ENCODE results near the gene SOS2. TPM values are rescaled to one million over a fixed set of nuclear protein-coding genes. Genes with fewer than 3 reads are reported as not detected.

The SOS2 gene
- total and polyA plus RNA-seq, 2 donors (not counting 1 experiment from before 2014, with no cell fraction given), result 9.6 to 51.0 TPM

- peaks cover 19 to 29% of the 10 kb centered on the region in 2 donors for H3K4me1 ChIP-seq (ENCODE audit: control insufficient read depth in 2 of 2, insufficient read depth in 2 of 2, low read length in 2 of 2)
- CTCF ChIA-PET, result interaction anchor here (1.0 to 10.1 kb wide), 4 partner anchors 103 to 253 kb away, joined by 3 to 182 read pairs (median 33); partner anchors contain the start of gene NEMF
- H3K36me3 ChIP-seq (replicated peaks in 1 of 2; ENCODE audit: control extremely low read depth in 1 of 2, control insufficient read depth in 1 of 2, extremely low read depth in 1 of 2, insufficient read depth in 2 of 2, low read length in 1 of 2), result peaks cover 15 to 36% of the 10 kb centered on the region in 2 experiments
- Mint-ChIP-seq H3K27me3 (no peaks in the 10 kb centered on the region), H3K4me3 (no peak overlapping the region), H3K27ac (peak overlapping the region; percentile 48), H3K4me1 (peaks cover 33% of the 10 kb centered on the region), H3K9me3 (ENCODE audit: insufficient read depth) (no peaks in the 10 kb centered on the region)
- no peak overlapping the region for H3K9ac ChIP-seq (ENCODE audit: low read length)
- no peaks in the 10 kb centered on the region for H3K9me3 ChIP-seq (ENCODE audit: control extremely low read depth in 1 of 3, control insufficient read depth in 2 of 3, insufficient read depth in 1 of 3, low read length in 2 of 3)
- no peaks in the 10 kb centered on the region for H4K20me1 ChIP-seq (ENCODE audit: control insufficient read depth, insufficient read depth, low read length, poor library complexity, severe bottlenecking)
- POLR2A ChIA-PET, result interaction anchor here (2.0 kb wide), 1 partner anchor 44 kb away, joined by 5 read pairs; no protein-coding TSS in a partner anchor
- peaks cover 96% of the 10 kb centered on the region for H3K79me2 ChIP-seq (ENCODE audit: control insufficient read depth, insufficient read depth, low read length)
- WGBS (ENCODE audit: insufficient coverage), result 100% methylated on average over 4 of the region's 4 CpGs
- no peak for TF ChIP-seq EZH2 (IDR thresholded peaks at IDR 0.05; ENCODE audit: borderline replicate concordance, insufficient read depth, low read depth, low read length, poor library complexity, severe bottlenecking)
- no peak for TF ChIP-seq CTCF (IDR thresholded peaks at IDR 0.05)
- H3K27ac ChIP-seq (ENCODE audit: low read length in 2 of 2), result peak overlapping the region in 1 of 2 donors; percentile 60
- H3K4me3 ChIP-seq (ENCODE audit: control extremely low read depth in 1 of 5, extremely low read depth in 1 of 5, insufficient read depth in 1 of 5, low read depth in 2 of 5, low read length in 4 of 5), result no peak overlapping the region
- H2AFZ ChIP-seq (ENCODE audit: insufficient read depth, low read depth, low read length, poor library complexity, severe bottlenecking), result no peak overlapping the region
- DNase-seq (no peak), ATAC-seq (ENCODE audit: low read depth) (no peak)
- H3K4me2 ChIP-seq (replicated peaks; ENCODE audit: low read depth, low read length, poor library complexity, severe bottlenecking), result no peak overlapping the region
- H3K27me3 ChIP-seq (replicated peaks in 1 of 4; ENCODE audit: control extremely low read depth in 1 of 4, control insufficient read depth in 3 of 4, insufficient read depth in 4 of 4, low read length in 3 of 4), result no peaks in the 10 kb centered on the region
- intact Hi-C loops (cut with micrococcal nuclease), result no loop called here
These were observed 125.2 kb downstream of the SOS2 start for GRCh38 chr14:50106178-50106577.

DNA sequence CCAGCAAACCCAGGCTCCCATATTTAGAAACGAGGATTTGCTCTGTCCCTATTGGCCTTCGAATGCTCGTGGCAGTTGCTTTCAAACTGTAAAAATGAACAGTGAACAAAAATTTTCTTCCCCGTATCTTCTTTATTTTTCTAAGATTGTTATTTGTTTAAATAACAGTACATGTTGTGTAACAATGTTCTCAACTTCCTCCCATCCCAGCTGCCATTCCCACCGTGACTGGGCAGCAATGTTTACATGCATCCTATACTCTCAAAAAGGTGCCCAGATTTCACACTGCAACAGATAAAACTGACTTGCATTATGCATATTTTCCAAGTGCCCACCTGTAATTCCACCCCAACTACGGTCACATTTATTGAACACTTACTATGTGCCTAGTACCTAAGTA, 127.8 kb downstream of the SOS2 start:
- peaks cover 19 to 39% of the 10 kb centered on the region in 2 donors for H3K4me1 ChIP-seq (ENCODE audit: control insufficient read depth in 2 of 2, insufficient read depth in 2 of 2, low read length in 2 of 2)
- TF ChIP-seq CTCF (IDR thresholded peaks at IDR 0.05), result no peak
- no peak for TF ChIP-seq EZH2 (IDR thresholded peaks at IDR 0.05; ENCODE audit: borderline replicate concordance, insufficient read depth, low read depth, low read length, poor library complexity, severe bottlenecking)
- Mint-ChIP-seq H3K4me3 (peak overlapping the region; percentile 76), H3K9me3 (ENCODE audit: insufficient read depth) (no peaks in the 10 kb centered on the region), H3K27ac (peak overlapping the region; percentile 87), H3K4me1 (peaks cover 44% of the 10 kb centered on the region), H3K27me3 (no peaks in the 10 kb centered on the region)
- POLR2A ChIA-PET, result interaction anchor here (1.0 to 2.2 kb wide), 7 partner anchors 42 to 251 kb away, joined by 4 to 13 read pairs (median 7); partner anchors contain the start of gene NEMF
- H3K79me2 ChIP-seq (ENCODE audit: control insufficient read depth, insufficient read depth, low read length), result peaks cover 98% of the 10 kb centered on the region
- H4K20me1 ChIP-seq (ENCODE audit: control insufficient read depth, insufficient read depth, low read length, poor library complexity, severe bottlenecking), result no peaks in the 10 kb centered on the region
- ATAC-seq (ENCODE audit: low read depth) (no peak), DNase-seq (no peak)
- no peaks in the 10 kb centered on the region for H3K27me3 ChIP-seq (replicated peaks in 1 of 4; ENCODE audit: control extremely low read depth in 1 of 4, control insufficient read depth in 3 of 4, insufficient read depth in 4 of 4, low read length in 3 of 4)
- H3K27ac ChIP-seq (ENCODE audit: low read length in 2 of 2), result peak overlapping the region in 1 of 2 donors; percentile 88
- peak overlapping the region; percentile 72 for H3K9ac ChIP-seq (ENCODE audit: low read length)
- H3K9me3 ChIP-seq (ENCODE audit: control extremely low read depth in 1 of 3, control insufficient read depth in 2 of 3, insufficient read depth in 1 of 3, low read length in 2 of 3), result no peaks in the 10 kb centered on the region
- no peak overlapping the region for H2AFZ ChIP-seq (ENCODE audit: insufficient read depth, low read depth, low read length, poor library complexity, severe bottlenecking)
- H3K36me3 ChIP-seq (replicated peaks in 1 of 2; ENCODE audit: control extremely low read depth in 1 of 2, control insufficient read depth in 1 of 2, extremely low read depth in 1 of 2, insufficient read depth in 2 of 2, low read length in 1 of 2), result peaks cover 6 to 18% of the 10 kb centered on the region in 2 experiments
- intact Hi-C loops (cut with micrococcal nuclease), result no loop called here
- H3K4me2 ChIP-seq (replicated peaks; ENCODE audit: low read depth, low read length, poor library complexity, severe bottlenecking), result peak overlapping the region; percentile 67
- CTCF ChIA-PET, result interaction anchor here (0.9 to 10.1 kb wide), 28 partner anchors 9 to 275 kb away, joined by 3 to 182 read pairs (median 7); partner anchors contain the start of genes ARF6 and NEMF
- WGBS (ENCODE audit: insufficient coverage), result 91% methylated on average over 2 of the region's 6 CpGs
- H3K4me3 ChIP-seq (ENCODE audit: control extremely low read depth in 1 of 5, extremely low read depth in 1 of 5, insufficient read depth in 1 of 5, low read depth in 2 of 5, low read length in 4 of 5), result peak overlapping the region in 4 of 5 experiments; percentile 3 to 68 (median 46)
